SU-DHL-6 (cell line): Measurements from ENCODE around the gene KMT2B.

Experiments used
- H2AFZ ChIP-seq: fragments of 200-600 bp; sonication (generic); 2 replicates; pipeline ENCODE4 v1.6.1; 2014; ENCODE audit warnings: low read depth, mild to moderate bottlenecking, moderate library complexity, mixed read lengths, antibody characterized with exemption, low read length; ENCODE audit not compliant: severe bottlenecking
- H3F3A ChIP-seq: fragments of 200-600 bp; shearing (Covaris generic); 2 replicates; pipeline ENCODE4 v1.6.0; 2016; ENCODE audit warnings: antibody characterized with exemption, mild to moderate bottlenecking; ENCODE audit not compliant: insufficient read depth
- H3K27ac ChIP-seq: fragments of 200-600 bp; sonication (generic); 2 replicates; pipeline ENCODE4 v1.5.1; 2016; ENCODE audit warnings: low read depth, mild to moderate bottlenecking, low read length, moderate library complexity, mixed read lengths
- H3K27me3 ChIP-seq: fragments of 200-600 bp; sonication (generic), shearing (Covaris generic); 2 replicates; pipeline ENCODE4 v1.6.0; 2014; ENCODE audit warnings: mild to moderate bottlenecking, low read length
- H3K36me3 ChIP-seq: fragments of 200-600 bp; sonication (generic); 2 replicates; pipeline ENCODE4 v1.6.1; 2014; ENCODE audit warnings: mild to moderate bottlenecking, low read length, mixed read lengths
- H3K4me2 ChIP-seq: fragments of 300-600, 200-600 bp; shearing (Covaris generic), sonication (generic); 2 replicates; pipeline ENCODE4 v1.6.0; 2014; ENCODE audit warnings: low read length, low read depth, mild to moderate bottlenecking; ENCODE audit not compliant: poor library complexity, severe bottlenecking
- H3K4me3 ChIP-seq: fragments of 200-600 bp; sonication (generic); 2 replicates; pipeline ENCODE4 v1.5.1; 2014; ENCODE audit warnings: antibody characterized with exemption, low read length, mild to moderate bottlenecking, mixed read lengths; ENCODE audit not compliant: insufficient read depth, poor library complexity, severe bottlenecking
- H3K79me2 ChIP-seq: fragments of 200-600 bp; sonication (generic); 2 replicates; pipeline ENCODE4 v1.6.1; 2014; ENCODE audit warnings: mild to moderate bottlenecking, low read length, moderate library complexity; ENCODE audit not compliant: insufficient read depth
- H3K9ac ChIP-seq: fragments of 200-600 bp; sonication (generic); 2 replicates; pipeline ENCODE4 v1.7.0; 2014; ENCODE audit warnings: mild to moderate bottlenecking, low read length
- H3K9me2 ChIP-seq: fragments of 200-600 bp; sonication (generic); replicated peaks from 2 replicates; pipeline ENCODE4 v1.6.1; 2014; ENCODE audit warnings: low read length; ENCODE audit not compliant: insufficient read depth
- H3K9me3 ChIP-seq: fragments of 200-600 bp; sonication (generic); 2 replicates; pipeline ENCODE4 v1.6.1; 2014; ENCODE audit warnings: low read length, mixed read lengths; ENCODE audit not compliant: insufficient read depth
- H4K20me1 ChIP-seq: fragments of 200-600 bp; sonication (generic); 2 replicates; pipeline ENCODE4 v1.6.1; 2014; ENCODE audit warnings: low read depth, mild to moderate bottlenecking, antibody characterized with exemption, low read length, moderate library complexity, mixed read lengths
- EZH2phosphoT487 ChIP-seq: fragments of 200-600 bp; sonication (generic), shearing (Covaris generic); conservative IDR thresholded peaks from 2 replicates; pipeline ENCODE4 v1.6.1; 2018; ENCODE audit warnings: mild to moderate bottlenecking, antibody characterized with exemption, low read length, moderate library complexity, mixed read lengths
- TF ChIP-seq, protein P1 (sequence below): fragments of 200-600 bp; sonication (generic); IDR thresholded peaks from one replicate; pipeline ENCODE4 v1.5.1; 2017; ENCODE audit warnings: antibody characterized with exemption, mild to moderate bottlenecking, low read length, moderate library complexity; ENCODE audit not compliant: insufficient read depth, poor library complexity, severe bottlenecking

KMT2B gene

DNA sequence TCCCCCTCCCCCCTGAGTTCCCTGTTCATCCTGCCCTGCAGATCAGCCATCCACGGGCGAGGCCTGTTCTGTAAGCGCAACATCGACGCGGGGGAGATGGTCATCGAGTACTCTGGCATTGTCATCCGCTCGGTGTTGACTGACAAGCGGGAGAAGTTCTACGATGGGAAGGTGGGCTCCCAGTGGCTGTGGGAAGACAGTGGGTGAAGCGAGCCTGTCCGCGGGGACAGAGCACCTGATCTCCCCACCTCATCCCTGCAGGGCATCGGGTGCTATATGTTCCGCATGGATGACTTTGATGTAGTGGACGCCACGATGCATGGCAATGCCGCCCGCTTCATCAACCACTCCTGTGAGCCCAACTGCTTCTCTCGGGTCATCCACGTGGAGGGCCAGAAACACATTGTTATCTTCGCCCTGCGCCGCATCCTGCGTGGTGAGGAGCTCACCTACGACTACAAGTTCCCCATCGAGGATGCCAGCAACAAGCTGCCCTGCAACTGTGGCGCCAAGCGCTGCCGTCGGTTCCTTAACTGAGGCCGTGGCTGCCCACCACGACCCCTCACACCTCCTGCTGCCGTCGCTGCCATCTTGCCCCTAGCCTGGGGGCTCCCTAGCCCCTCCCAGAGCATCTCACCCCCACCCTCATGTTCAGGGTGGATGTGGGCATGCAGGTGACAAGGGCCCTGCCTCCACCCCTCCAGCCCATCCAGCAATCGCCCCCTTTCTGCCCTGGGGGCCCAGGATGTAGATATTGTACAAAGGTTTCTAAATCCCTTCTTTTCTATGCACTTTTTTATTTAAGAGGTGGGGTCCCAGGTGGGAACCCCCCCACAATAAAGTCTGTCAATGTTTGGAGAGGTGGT is 20.5 kb downstream of the KMT2B start:
- H3K36me3 ChIP-seq = no peaks in the 10 kb centered on the region
- no peaks in the 10 kb centered on the region for H3K27me3 ChIP-seq
- TF ChIP-seq, protein P1, sequence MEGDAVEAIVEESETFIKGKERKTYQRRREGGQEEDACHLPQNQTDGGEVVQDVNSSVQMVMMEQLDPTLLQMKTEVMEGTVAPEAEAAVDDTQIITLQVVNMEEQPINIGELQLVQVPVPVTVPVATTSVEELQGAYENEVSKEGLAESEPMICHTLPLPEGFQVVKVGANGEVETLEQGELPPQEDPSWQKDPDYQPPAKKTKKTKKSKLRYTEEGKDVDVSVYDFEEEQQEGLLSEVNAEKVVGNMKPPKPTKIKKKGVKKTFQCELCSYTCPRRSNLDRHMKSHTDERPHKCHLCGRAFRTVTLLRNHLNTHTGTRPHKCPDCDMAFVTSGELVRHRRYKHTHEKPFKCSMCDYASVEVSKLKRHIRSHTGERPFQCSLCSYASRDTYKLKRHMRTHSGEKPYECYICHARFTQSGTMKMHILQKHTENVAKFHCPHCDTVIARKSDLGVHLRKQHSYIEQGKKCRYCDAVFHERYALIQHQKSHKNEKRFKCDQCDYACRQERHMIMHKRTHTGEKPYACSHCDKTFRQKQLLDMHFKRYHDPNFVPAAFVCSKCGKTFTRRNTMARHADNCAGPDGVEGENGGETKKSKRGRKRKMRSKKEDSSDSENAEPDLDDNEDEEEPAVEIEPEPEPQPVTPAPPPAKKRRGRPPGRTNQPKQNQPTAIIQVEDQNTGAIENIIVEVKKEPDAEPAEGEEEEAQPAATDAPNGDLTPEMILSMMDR = no peak
- no peak for TF ChIP-seq EZH2phosphoT487
- peaks cover 13% of the 10 kb centered on the region for H3F3A ChIP-seq
- no peak overlapping the region for H3K9ac ChIP-seq
- no peaks in the 10 kb centered on the region for H3K9me3 ChIP-seq
- H3K27ac ChIP-seq = no peak overlapping the region
- no peaks in the 10 kb centered on the region for H4K20me1 ChIP-seq
- no peak overlapping the region for H3K4me2 ChIP-seq
- H3K4me3 ChIP-seq = no peak overlapping the region
- H2AFZ ChIP-seq = no peak overlapping the region
- no peaks in the 10 kb centered on the region for H3K9me2 ChIP-seq
- H3K79me2 ChIP-seq = no peaks in the 10 kb centered on the region

DNA sequence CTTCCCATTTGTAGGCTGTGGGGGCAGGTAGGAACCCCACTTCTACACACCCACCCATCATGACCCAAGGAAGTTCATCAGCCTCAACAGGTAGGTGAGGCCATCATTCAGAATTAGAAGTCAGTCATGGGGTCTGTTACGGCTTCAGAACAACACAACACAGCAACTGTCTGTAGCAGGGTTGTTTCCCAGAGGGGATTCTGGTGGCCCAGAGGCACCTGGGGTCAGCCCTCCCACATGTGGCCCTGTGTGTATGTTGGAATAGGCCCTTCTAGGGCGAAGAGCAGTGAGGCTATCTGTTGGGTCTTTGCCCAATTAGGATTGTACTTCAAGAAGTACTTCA is 21.1 kb downstream of the KMT2B start:
- no peak overlapping the region for H2AFZ ChIP-seq
- no peaks in the 10 kb centered on the region for H3K27me3 ChIP-seq
- no peaks in the 10 kb centered on the region for H3K36me3 ChIP-seq
- H3K79me2 ChIP-seq = no peaks in the 10 kb centered on the region
- peaks cover 13% of the 10 kb centered on the region for H3F3A ChIP-seq
- no peak for TF ChIP-seq EZH2phosphoT487
- TF ChIP-seq, protein P1 = no peak
- H4K20me1 ChIP-seq = no peaks in the 10 kb centered on the region
- H3K9me2 ChIP-seq = no peaks in the 10 kb centered on the region
- H3K4me3 ChIP-seq = no peak overlapping the region
- H3K9me3 ChIP-seq = no peaks in the 10 kb centered on the region
- no peak overlapping the region for H3K27ac ChIP-seq
- no peak overlapping the region for H3K4me2 ChIP-seq
- no peak overlapping the region for H3K9ac ChIP-seq

DNA sequence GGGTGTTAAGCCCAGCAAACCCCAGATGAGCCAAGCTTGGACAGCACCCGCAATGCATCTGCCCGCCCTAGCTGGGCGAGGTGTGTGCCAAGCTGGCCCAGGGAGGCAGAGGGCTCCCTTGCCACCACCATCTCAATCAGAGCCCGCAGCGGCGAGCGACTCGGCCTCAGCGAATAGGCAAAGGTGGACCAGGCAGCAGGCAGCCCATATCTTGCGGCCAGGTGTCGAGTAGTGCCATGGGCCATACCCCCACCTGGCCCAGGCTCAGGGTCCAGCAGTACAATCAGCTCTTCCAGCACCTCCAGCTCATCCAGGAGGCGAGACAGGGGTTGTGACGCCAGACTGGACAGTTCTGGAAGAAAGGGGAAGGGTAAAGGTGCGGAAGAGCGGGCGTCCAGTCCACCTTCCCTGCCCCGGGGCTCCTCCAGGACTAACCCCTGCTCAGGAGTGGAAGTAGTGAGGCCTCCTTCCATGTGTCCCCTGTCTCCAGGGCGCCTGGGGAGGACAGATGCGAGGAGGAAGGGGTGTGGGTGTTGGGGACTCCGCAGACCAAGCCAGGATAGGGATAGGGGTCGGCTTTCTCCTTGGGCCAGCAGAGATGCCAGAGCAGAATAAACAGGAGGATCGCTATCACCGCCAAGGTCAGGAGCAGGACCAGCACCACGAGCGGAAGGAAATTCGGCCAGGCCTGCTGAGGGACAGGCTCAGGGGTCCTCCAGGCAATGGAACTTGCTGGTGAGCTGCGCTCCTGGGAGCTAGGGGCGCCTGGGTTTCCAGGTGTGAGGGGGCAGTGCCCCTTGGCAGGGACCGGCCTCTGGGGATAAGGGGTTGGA is 21.7 kb downstream of the KMT2B start:
- TF ChIP-seq, protein P1 = no peak
- no peak for TF ChIP-seq EZH2phosphoT487
- Histone ChIP-seq H3K27ac (no peak overlapping the region), H3K9me2 (no peaks in the 10 kb centered on the region), H3K9ac (peak overlapping the region; percentile 60), H3K4me3 (peak overlapping the region; percentile 69), H3K4me2 (peak overlapping the region; percentile 89), H3K9me3 (no peaks in the 10 kb centered on the region), H3F3A (peaks cover 13% of the 10 kb centered on the region), H3K79me2 (no peaks in the 10 kb centered on the region), H3K36me3 (no peaks in the 10 kb centered on the region), H2AFZ (no peak overlapping the region), H4K20me1 (no peaks in the 10 kb centered on the region), H3K27me3 (no peaks in the 10 kb centered on the region)
